ENCODE data around the gene P3H2.

- TF ChIP-seq CTCF (IDR thresholded peaks at IDR 0.05) (no peak), POLR2AphosphoS5 (IDR thresholded peaks at IDR 0.05; ENCODE audit: low read depth, low read length) (no peak), TCF7L2 (IDR thresholded peaks at IDR 0.05; ENCODE audit: low read depth, low read length) (no peak)
These were observed 39.3 kb upstream of the P3H2 start for GRCh38 chr3:190159902-190160435.

Data from Panc1 (cell line).